GM08714 (cell line): ENCODE measurements around the gene TAF4.

Experiments
- H3K4me3 ChIP-seq: fragments of 200-500 bp; sonication (Bioruptor generic); 2 replicates; pipeline ENCODE4 v1.5.1; 2014; ENCODE audit warnings: mild to moderate bottlenecking, low read length, inconsistent platforms
- ZNF274 ChIP-seq: IDR thresholded peaks from 2 replicates; pipeline ENCODE4 v1.6.1; 2012; ENCODE audit warnings: mild to moderate bottlenecking, low read depth, low read length

The TAF4 gene

GRCh38 chr20:62030357-62030756 lies 35.3 kb downstream of the TAF4 start:
- H3K4me3 ChIP-seq = no peak overlapping the region
- no peak for TF ChIP-seq ZNF274

DNA sequence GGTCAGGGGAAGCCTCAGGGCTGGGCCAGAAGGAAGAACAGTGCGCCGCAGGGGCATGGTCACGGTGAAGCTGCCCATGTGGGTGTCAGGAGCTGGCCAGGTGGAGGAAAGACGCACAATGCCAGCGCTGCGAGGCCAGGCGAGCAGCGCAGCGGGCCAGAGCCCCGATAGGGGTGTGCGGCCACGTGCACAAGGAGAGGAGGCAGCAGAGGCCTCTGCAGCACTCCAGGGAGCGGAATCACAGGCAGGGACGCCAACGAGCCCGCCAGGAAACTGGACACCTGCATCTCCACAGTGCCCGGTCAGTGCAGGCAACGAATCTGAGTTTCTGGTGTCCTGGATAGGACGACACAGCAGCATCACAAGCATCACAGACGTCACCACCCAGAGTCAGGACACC lies 35.7 kb downstream of the TAF4 start:
- no peak for TF ChIP-seq ZNF274
- H3K4me3 ChIP-seq = no peak overlapping the region

DNA sequence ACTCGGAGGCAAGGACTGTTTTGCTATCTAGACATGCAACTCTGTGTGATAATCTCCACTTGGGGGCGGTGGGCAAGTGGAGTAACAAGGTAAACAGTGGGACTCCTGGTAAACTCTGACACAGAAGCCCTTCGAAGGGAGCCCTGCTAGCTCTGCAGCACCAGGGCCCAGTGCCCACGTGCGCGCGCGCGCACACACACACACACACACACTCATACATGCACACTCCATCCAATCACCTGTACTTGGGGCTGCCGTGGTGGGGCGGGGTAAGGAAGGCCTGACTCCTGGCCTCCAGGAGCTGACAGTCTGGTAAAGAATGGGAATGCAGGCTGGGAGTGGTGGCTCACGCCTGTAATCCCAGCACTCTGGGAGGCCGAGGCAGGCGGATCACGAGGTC lies 36.4 kb downstream of the TAF4 start:
- H3K4me3 ChIP-seq = no peak overlapping the region
- no peak for TF ChIP-seq ZNF274

- no peak overlapping the region for H3K4me3 ChIP-seq
- no peak for TF ChIP-seq ZNF274
Measured at GRCh38 chr20:62028384-62028783, 37.3 kb downstream of the TAF4 start.

GRCh38 chr20:62027698-62028321 lies 37.9 kb downstream of the TAF4 start:
- TF ChIP-seq ZNF274 = no peak
- no peak overlapping the region for H3K4me3 ChIP-seq

- TF ChIP-seq ZNF274 = no peak
- H3K4me3 ChIP-seq = no peak overlapping the region
Measured at GRCh38 chr20:62027116-62027515, 38.6 kb downstream of the TAF4 start.

- H3K4me3 ChIP-seq = no peak overlapping the region
- TF ChIP-seq ZNF274 = no peak
Measured at GRCh38 chr20:62026564-62026856, 39.2 kb downstream of the TAF4 start.

DNA sequence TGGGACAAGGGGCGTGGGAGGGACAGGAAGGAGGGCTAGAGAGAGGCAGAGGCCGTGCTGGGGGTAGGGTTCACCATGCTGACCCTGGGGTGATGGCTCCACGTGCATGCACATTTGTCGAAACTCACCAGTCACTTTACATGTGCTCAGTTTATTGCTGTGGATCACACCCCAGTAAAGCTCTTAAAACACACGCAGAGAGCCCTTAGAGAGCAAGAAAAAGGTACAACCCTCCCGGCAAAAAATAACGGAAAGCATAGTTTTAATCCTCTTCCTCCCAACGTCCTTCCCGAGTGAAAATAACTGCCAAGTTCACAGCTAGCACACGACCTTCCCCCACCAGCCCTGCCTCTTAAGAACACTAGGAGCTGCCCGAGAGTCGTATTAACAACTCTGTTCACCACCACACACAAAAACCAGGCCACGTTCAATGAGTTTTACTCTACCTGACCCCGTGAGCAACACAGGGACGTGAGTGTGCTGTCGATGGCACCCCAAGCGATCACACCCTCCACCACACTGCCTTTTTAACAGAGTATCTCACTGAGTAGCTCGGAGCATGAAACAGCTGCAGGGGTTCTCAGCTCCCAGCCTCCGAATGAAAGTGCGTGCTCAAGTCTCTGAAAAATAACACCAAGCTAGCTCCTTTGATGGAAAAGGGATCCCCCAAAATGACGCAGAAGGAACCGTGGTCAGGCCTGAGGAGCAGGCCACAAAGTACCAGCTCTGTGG lies 39.7 kb downstream of the TAF4 start:
- TF ChIP-seq ZNF274 = no peak
- H3K4me3 ChIP-seq = no peak overlapping the region

GRCh38 chr20:62025394-62025793 lies 40.3 kb downstream of the TAF4 start:
- no peak for TF ChIP-seq ZNF274
- no peak overlapping the region for H3K4me3 ChIP-seq

- TF ChIP-seq ZNF274 = no peak
- H3K4me3 ChIP-seq = no peak overlapping the region
Measured at GRCh38 chr20:62023935-62024334, 41.7 kb downstream of the TAF4 start.

- no peak for TF ChIP-seq ZNF274
- H3K4me3 ChIP-seq = no peak overlapping the region
Measured at GRCh38 chr20:62022575-62023139, 43.0 kb downstream of the TAF4 start.

DNA sequence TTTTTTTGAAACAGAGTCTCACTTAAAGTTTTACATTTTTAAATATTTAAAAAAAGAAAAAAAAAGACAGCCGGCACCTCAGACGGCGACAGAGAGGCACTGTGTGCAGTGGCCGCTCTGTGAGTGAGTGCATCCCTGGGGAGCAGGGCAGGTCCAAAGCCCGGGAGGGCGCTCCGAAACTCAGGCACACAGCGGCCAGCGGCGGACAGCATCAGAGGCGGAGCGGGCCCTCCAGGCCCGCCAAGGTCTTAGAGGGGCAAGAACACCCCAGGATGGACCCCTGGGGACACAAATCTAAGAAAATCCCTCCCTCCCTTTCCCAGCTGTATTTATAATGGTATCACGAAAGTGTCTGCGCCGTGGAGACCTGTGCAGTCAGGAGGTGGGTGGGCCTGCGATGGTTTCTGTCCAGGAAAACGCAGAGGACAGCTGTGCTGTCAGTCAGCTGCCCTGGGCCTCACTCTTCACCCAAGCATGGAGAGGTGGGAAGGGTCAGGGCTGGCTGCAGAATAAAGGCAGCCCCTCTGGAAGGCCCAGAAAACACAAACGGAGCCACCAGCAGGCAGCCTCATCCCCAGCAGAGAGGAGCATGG lies 43.8 kb downstream of the TAF4 start:
- no peak for TF ChIP-seq ZNF274
- no peak overlapping the region for H3K4me3 ChIP-seq

GRCh38 chr20:62020935-62021701 lies 44.6 kb downstream of the TAF4 start:
- no peak overlapping the region for H3K4me3 ChIP-seq
- no peak for TF ChIP-seq ZNF274

DNA sequence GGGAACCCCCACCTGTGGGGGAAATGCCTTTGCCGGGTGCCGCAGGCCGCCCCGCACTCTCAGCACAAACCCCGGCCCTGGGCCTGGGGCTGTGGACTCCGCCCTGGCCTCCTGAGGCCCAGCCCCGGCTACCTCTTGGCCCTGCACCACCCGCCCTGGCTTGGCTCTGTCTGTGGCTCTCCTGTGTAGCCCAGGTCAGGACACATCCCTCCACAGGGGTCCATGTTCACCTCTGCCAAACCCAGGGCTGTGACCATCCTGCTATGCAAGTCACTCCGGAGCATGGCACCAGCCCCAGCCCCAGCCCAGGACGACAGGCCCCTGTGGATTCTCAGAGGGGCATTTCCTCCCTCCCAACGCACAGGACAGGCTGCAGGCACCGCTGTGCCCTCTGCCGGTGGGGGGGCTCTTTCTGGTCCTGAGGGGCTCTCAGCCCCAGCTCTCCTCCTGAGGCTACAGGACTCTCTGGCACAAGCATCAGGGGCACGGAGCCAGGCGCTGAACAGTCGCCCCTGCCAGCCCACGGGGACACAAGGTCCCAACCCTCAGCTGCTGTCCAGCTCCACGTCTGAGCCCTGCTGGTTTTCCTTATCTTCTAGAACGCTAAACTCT lies 45.7 kb downstream of the TAF4 start:
- no peak for TF ChIP-seq ZNF274
- H3K4me3 ChIP-seq = no peak overlapping the region

DNA sequence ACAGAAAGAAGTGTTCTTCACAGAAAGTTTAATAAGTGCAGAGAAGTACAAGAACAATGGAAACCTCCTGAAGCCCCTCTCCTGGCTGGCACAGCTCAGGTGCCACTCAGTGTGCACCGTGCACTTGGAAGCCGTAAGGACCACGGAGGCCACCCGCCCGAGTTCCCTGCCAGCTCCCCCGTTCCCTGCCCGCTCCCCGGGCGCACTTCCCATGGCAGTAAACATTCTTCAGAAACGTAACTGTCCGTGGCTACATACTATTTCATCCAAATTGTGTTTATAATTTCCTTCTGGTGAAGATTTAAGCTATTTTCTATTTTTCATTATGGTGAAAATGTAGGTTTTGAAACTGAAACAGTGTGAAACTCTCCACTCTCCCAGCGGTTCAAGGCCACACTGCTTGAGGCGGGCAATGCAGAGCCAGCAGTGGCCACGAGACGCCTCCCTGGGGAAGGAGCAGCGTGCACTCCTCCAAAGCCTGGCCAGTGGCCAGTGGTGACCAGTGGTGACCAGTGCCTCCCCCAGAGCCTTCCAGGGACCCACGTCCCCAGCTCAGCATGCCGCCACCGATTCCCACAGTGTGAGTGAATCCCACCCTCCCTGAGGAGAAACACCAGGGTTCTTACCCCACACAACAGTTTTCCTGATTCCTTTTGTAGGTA lies 46.4 kb downstream of the TAF4 start:
- no peak overlapping the region for H3K4me3 ChIP-seq
- no peak for TF ChIP-seq ZNF274
